Trophoblast cell (in vitro differentiated cells and primary cell): ENCODE measurements around the gene DZIP1L.

Experiments used
- DNase-seq, 2 donors: peaks; one replicate each; pipeline ENCODE4 v3.0.0-alpha.2; 2016
- H2AFZ ChIP-seq: 2 replicates; pipeline ENCODE4 v1.6.1; 2013; ENCODE audit warnings: low read length, moderate library complexity, mild to moderate bottlenecking; ENCODE audit not compliant: insufficient read depth, poor library complexity
- H2AK5ac ChIP-seq: 2 replicates; pipeline ENCODE4 v1.6.1; 2013; ENCODE audit warnings: mild to moderate bottlenecking, low read length
- H2BK120ac ChIP-seq: 2 replicates; pipeline ENCODE4 v1.6.1; 2013; ENCODE audit warnings: low read length, mild to moderate bottlenecking, moderate library complexity; ENCODE audit not compliant: insufficient read depth, poor library complexity
- H2BK12ac ChIP-seq: 2 replicates; pipeline ENCODE4 v1.6.1; 2013; ENCODE audit warnings: mild to moderate bottlenecking, low read length, moderate library complexity
- H2BK5ac ChIP-seq: 2 replicates; pipeline ENCODE4 v1.6.1; 2013; ENCODE audit warnings: low read length, low read depth, moderate library complexity, mild to moderate bottlenecking; ENCODE audit not compliant: poor library complexity
- H3K14ac ChIP-seq: 2 replicates; pipeline ENCODE4 v1.6.1; 2013; ENCODE audit warnings: mild to moderate bottlenecking, low read length
- H3K18ac ChIP-seq: 2 replicates; pipeline ENCODE4 v1.6.1; 2013; ENCODE audit warnings: mild to moderate bottlenecking, low read length
- H3K23ac ChIP-seq: 2 replicates; pipeline ENCODE4 v1.6.1; 2013; ENCODE audit warnings: low read length
- H3K27ac ChIP-seq: 2 replicates; pipeline ENCODE4 v1.5.1; 2013; ENCODE audit warnings: low read depth, mild to moderate bottlenecking, inconsistent platforms, low read length, moderate library complexity
- H3K27me3 ChIP-seq: 2 replicates; pipeline ENCODE4 v1.6.1; 2013; ENCODE audit warnings: inconsistent platforms, mild to moderate bottlenecking, low read length, moderate library complexity; ENCODE audit not compliant: insufficient read depth
- H3K36me3 ChIP-seq, 2 experiments: 1 replicate in 1 of 2; 2 replicates in 1 of 2; pipeline ENCODE4 v1.6.1; 2013; ENCODE audit warnings: low read length in 2 of 2, mild to moderate bottlenecking in 2 of 2, moderate library complexity in 1 of 2; ENCODE audit not compliant: insufficient read depth in 2 of 2, control insufficient read depth in 1 of 2
- H3K4ac ChIP-seq: 2 replicates; pipeline ENCODE4 v1.6.1; 2013; ENCODE audit warnings: low read depth, mild to moderate bottlenecking, low read length, moderate library complexity
- H3K4me1 ChIP-seq, 2 experiments: 1 replicate in 1 of 2; 2 replicates in 1 of 2; pipeline ENCODE4 v1.6.1; 2013; ENCODE audit warnings: low read length in 2 of 2, mild to moderate bottlenecking in 2 of 2, moderate library complexity in 1 of 2; ENCODE audit not compliant: insufficient read depth in 2 of 2, control insufficient read depth in 1 of 2
- H3K4me2 ChIP-seq: 2 replicates; pipeline ENCODE4 v1.6.1; 2013; ENCODE audit warnings: inconsistent platforms, mild to moderate bottlenecking, low read length, moderate library complexity
- H3K4me3 ChIP-seq: 2 replicates; pipeline ENCODE4 v1.5.1; 2013; ENCODE audit warnings: mild to moderate bottlenecking, low read depth, low read length, inconsistent platforms
- H3K79me1 ChIP-seq: one replicate; pipeline ENCODE4 v1.6.1; 2013; ENCODE audit warnings: low read length
- H3K79me2 ChIP-seq: 2 replicates; pipeline ENCODE4 v1.6.1; 2013; ENCODE audit warnings: low read length, mild to moderate bottlenecking; ENCODE audit not compliant: control insufficient read depth, insufficient read depth, poor library complexity
- H3K9ac ChIP-seq: 2 replicates; pipeline ENCODE4 v1.6.1; 2013; ENCODE audit warnings: mild to moderate bottlenecking, low read length
- H3K9me3 ChIP-seq: 2 replicates; pipeline ENCODE4 v1.6.1; 2013; ENCODE audit warnings: low read depth, mild to moderate bottlenecking, control low read depth, inconsistent platforms, low read length; ENCODE audit not compliant: insufficient read depth
- H4K12ac ChIP-seq: 2 replicates; pipeline ENCODE4 v1.6.1; 2013; ENCODE audit warnings: low read depth, mild to moderate bottlenecking, low read length, moderate library complexity
- H4K8ac ChIP-seq: 2 replicates; pipeline ENCODE4 v1.6.1; 2013; ENCODE audit warnings: low read depth, mild to moderate bottlenecking, low read length, moderate library complexity
- H4K91ac ChIP-seq: one replicate; pipeline ENCODE4 v1.6.1; 2013; ENCODE audit warnings: low read depth, mild to moderate bottlenecking, low read length, moderate library complexity
- WGBS: extraction: QIAGEN DNeasy Blood & Tissue Kit; methylation state at CpG from one replicate; pipeline ENCODE4 v1.1.7; 2013; ENCODE audit warnings: missing lambda C conversion rate; ENCODE audit not compliant: insufficient read length, insufficient coverage; ENCODE audit errors: extremely low coverage; 5-methylcytosine and 5-hydroxymethylcytosine counted together

The DZIP1L gene

DNA sequence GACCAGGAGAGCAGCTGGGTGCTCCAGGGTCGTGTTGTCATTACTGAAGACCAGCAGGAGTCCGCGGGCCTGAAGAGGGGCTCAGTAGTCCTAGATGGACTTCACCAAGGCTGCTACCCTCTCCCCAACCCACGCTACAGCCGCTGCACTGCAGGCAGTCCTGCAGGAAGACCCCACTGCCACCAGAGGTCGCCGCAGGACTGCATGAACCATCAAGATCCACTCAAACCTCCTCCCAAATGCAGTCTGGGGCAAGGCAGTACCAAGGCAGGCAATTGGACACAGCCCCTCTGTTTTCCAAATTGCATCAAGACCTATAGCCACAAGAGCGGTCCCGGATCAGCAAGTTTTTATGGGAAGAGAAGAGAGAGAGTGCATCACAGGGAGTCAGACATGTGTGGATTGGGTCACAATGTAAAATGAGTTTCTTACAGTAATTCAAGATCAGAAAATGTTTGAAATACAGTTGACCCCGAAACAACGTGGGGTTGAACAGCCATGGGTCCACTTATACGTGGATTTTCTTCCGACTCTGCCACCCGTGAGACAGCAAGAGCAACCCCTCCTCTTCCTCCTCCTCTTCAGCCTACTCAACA, 46.7 kb downstream of the DZIP1L start:
- H3K18ac ChIP-seq = no peak overlapping the region
- H3K4me1 ChIP-seq = no peaks in the 10 kb centered on the region
- no CpG with 5 or more reads among the region's 14 CpGs for WGBS
- no peak overlapping the region for H3K4me2 ChIP-seq
- H2BK120ac ChIP-seq = no peak overlapping the region
- H3K27ac ChIP-seq = no peak overlapping the region
- no peak overlapping the region for H4K91ac ChIP-seq
- H4K12ac ChIP-seq = no peak overlapping the region
- H3K23ac ChIP-seq = no peak overlapping the region
- no peak overlapping the region for H3K4me3 ChIP-seq
- no peaks in the 10 kb centered on the region for H3K79me1 ChIP-seq
- no peak overlapping the region for H3K9ac ChIP-seq
- no peaks in the 10 kb centered on the region for H3K9me3 ChIP-seq
- H3K36me3 ChIP-seq = peaks cover 15 to 23% of the 10 kb centered on the region in 2 experiments
- no peak overlapping the region for H3K4ac ChIP-seq
- DNase-seq = peak; percentile 48 to 83
- H3K27me3 ChIP-seq = no peaks in the 10 kb centered on the region
- no peak overlapping the region for H2BK5ac ChIP-seq
- H4K8ac ChIP-seq = no peak overlapping the region
- H2AK5ac ChIP-seq = no peak overlapping the region
- no peak overlapping the region for H2BK12ac ChIP-seq
- no peak overlapping the region for H3K14ac ChIP-seq
- H3K79me2 ChIP-seq = no peaks in the 10 kb centered on the region
- H2AFZ ChIP-seq = no peak overlapping the region

DNA sequence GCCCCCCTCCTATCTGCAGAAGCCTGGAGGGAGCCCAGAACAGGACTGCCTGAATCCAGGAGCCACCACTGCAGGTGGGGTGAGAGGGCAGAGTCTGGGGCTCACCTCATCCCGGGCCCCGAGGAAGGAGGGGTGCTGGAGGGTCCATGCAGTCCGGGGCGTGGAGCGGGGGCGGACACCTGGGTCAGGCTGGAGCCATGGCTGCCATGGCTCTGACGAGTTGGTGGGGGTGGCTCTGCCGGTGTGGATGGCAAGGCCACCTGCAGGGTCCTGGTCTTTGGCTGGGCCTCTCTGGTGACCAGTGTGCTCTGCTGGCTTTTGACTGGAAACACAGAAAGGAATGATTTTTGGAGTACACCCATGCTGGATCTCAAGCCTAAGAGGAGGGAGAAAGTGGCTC, 47.4 kb downstream of the DZIP1L start:
- no peaks in the 10 kb centered on the region for H3K4me1 ChIP-seq
- no peaks in the 10 kb centered on the region for H3K79me1 ChIP-seq
- WGBS = no CpG with 5 or more reads among the region's 8 CpGs
- DNase-seq = no peak
- H3K27ac ChIP-seq = no peak overlapping the region
- peaks cover 15 to 23% of the 10 kb centered on the region in 2 experiments for H3K36me3 ChIP-seq
- H2BK120ac ChIP-seq = no peak overlapping the region
- no peak overlapping the region for H3K4me3 ChIP-seq
- no peak overlapping the region for H2BK12ac ChIP-seq
- no peaks in the 10 kb centered on the region for H3K79me2 ChIP-seq
- no peaks in the 10 kb centered on the region for H3K9me3 ChIP-seq
- no peak overlapping the region for H3K9ac ChIP-seq
- no peaks in the 10 kb centered on the region for H3K27me3 ChIP-seq
- H2BK5ac ChIP-seq = no peak overlapping the region
- no peak overlapping the region for H4K91ac ChIP-seq
- H3K4me2 ChIP-seq = no peak overlapping the region
- H4K8ac ChIP-seq = no peak overlapping the region
- no peak overlapping the region for H2AFZ ChIP-seq
- no peak overlapping the region for H3K4ac ChIP-seq
- H3K23ac ChIP-seq = no peak overlapping the region
- H4K12ac ChIP-seq = no peak overlapping the region
- no peak overlapping the region for H3K14ac ChIP-seq
- no peak overlapping the region for H3K18ac ChIP-seq
- no peak overlapping the region for H2AK5ac ChIP-seq

DNA sequence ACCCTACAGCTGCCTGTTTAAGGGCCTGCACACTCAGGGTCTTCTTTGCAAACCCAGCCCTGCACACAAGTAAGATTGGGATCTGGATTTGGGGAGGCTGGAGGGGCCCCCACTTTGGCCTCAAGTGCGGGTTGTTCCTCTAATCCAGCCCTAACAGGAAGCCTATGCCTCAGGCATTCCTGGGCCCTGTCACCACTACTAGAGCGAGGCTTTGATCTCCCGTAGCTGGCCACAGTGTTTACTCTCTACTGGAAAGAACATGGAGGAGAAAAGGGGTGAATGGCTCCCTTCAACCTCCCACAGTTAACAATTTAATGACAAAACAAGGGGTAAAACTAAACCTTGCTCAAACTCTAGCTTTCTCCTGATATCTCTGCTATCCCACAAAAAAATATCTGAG, 48.4 kb downstream of the DZIP1L start:
- no peak overlapping the region for H3K27ac ChIP-seq
- WGBS = no CpG with 5 or more reads among the region's 3 CpGs
- no peak for DNase-seq

DNA sequence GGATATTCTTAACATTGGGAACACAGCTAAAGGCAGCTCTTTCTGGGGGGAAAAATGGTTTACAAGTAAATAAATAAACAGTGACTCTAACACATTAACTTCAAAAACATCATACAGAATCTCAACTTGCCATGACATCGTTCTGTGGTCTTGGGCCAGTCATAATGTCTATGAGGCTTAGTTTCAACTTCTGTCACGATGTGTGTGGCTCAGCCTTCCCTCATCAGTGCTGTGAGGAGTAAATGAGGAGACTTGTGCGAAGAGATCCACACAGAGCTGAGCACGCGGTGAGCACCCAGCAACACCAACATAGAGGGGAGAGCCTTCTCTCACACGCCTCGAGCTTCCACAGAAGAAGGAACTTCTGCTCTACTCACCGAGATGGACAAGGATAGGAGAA, 49.0 kb downstream of the DZIP1L start:
- DNase-seq = no peak

More for the DNA sequence above, 48.4 kb downstream of the DZIP1L start:
- Histone ChIP-seq H3K36me3 (peaks cover 15 to 29% of the 10 kb centered on the region in 2 experiments), H2AK5ac (no peak overlapping the region), H3K4ac (no peak overlapping the region), H3K27me3 (no peaks in the 10 kb centered on the region), H3K18ac (no peak overlapping the region), H2BK120ac (no peak overlapping the region), H3K9ac (no peak overlapping the region), H3K4me2 (no peak overlapping the region), H3K9me3 (no peaks in the 10 kb centered on the region), H3K79me2 (no peaks in the 10 kb centered on the region), H2AFZ (no peak overlapping the region), H2BK5ac (no peak overlapping the region), H3K4me1 (no peaks in the 10 kb centered on the region), H4K12ac (no peak overlapping the region), H2BK12ac (no peak overlapping the region), H4K91ac (no peak overlapping the region), H3K14ac (no peak overlapping the region), H3K79me1 (no peaks in the 10 kb centered on the region), H4K8ac (no peak overlapping the region), H3K4me3 (no peak overlapping the region), H3K23ac (no peak overlapping the region)

More for the DNA sequence above, 49.0 kb downstream of the DZIP1L start:
- Histone ChIP-seq H3K4me1 (no peaks in the 10 kb centered on the region), H3K23ac (no peak overlapping the region), H4K12ac (no peak overlapping the region), H2BK5ac (no peak overlapping the region), H3K4me2 (no peak overlapping the region), H2AFZ (no peak overlapping the region), H3K27ac (no peak overlapping the region), H3K27me3 (no peaks in the 10 kb centered on the region), H4K91ac (no peak overlapping the region), H2BK120ac (no peak overlapping the region), H3K14ac (no peak overlapping the region), H3K79me2 (no peaks in the 10 kb centered on the region), H4K8ac (no peak overlapping the region), H3K4ac (no peak overlapping the region), H2BK12ac (no peak overlapping the region), H3K9me3 (no peaks in the 10 kb centered on the region), H3K4me3 (no peak overlapping the region), H3K79me1 (no peaks in the 10 kb centered on the region), H3K18ac (no peak overlapping the region), H3K9ac (no peak overlapping the region), H2AK5ac (no peak overlapping the region), H3K36me3 (peaks cover 18 to 28% of the 10 kb centered on the region in 2 experiments)
- WGBS = no CpG with 5 or more reads among the region's 8 CpGs
